Measurements from ENCODE around the gene BRD3OS. TPM values are rescaled to one million over a fixed set of nuclear protein-coding genes. Genes with fewer than 3 reads are reported as not detected.

BRD3OS gene
- total and polyA plus RNA-seq, 2 of the 13 experiments (the other 11 are each of a cell fraction or from before 2014, with no cell fraction given) = 4.9 to 5.7 TPM

GRCh38 chr9:133992780-133993634 is 32.3 kb upstream of the BRD3OS start (continued):
- TF ChIP-seq ZNF143 (CRISPR knock-in tag; IDR thresholded peaks at IDR 0.05) (no peak), GATAD2A (CRISPR knock-in tag; IDR thresholded peaks at IDR 0.05) (no peak), ZNF7 (CRISPR knock-in tag; IDR thresholded peaks at IDR 0.05) (no peak), ZSCAN22 (CRISPR knock-in tag; IDR thresholded peaks at IDR 0.05) (no peak), NKX3-1 (CRISPR knock-in tag; IDR thresholded peaks at IDR 0.05) (0 out of 2 replicates have a peak, but pooled peaks have one; percentile 7), ZNF512B (CRISPR knock-in tag; IDR thresholded peaks at IDR 0.05; ENCODE audit: borderline replicate concordance) (no peak), HNRNPH1 (optimal IDR thresholded peaks at IDR 0.05; ENCODE audit: low read depth, low read length) (no peak), SOX6 (IDR thresholded peaks at IDR 0.05) (no peak), SOX6 (CRISPR knock-in tag; IDR thresholded peaks at IDR 0.05) (peak; percentile 60; the same call in 1 of the 2 replicates), NFAT5 (CRISPR knock-in tag; IDR thresholded peaks at IDR 0.05) (no peak; the same call in 1 of the 2 replicates), ZKSCAN8 (CRISPR knock-in tag; IDR thresholded peaks at IDR 0.05; ENCODE audit: borderline replicate concordance) (peak; percentile 44; the same call in 1 of the 2 replicates), MXD3 (CRISPR knock-in tag; IDR thresholded peaks at IDR 0.05) (no peak; the same call in 1 of the 2 replicates), RXRA (CRISPR knock-in tag; IDR thresholded peaks at IDR 0.05) (0 out of 2 replicates have a peak, but pooled peaks have one; percentile 30), ATF1 (CRISPR knock-in tag; IDR thresholded peaks at IDR 0.05) (no peak), HMG20A (CRISPR knock-in tag; IDR thresholded peaks at IDR 0.05; ENCODE audit: borderline replicate concordance) (no peak)
